A673 (cell line): Measurements from ENCODE around the gene MAL.

ENCODE experiments used
- EZH2 ChIP-seq: fragments of 200-600 bp; sonication (generic); IDR thresholded peaks from 2 replicates; pipeline ENCODE4 v1.6.1; 2017; ENCODE audit warnings: borderline replicate concordance, low read depth, mild to moderate bottlenecking, mixed read lengths, antibody characterized with exemption, low read length; ENCODE audit not compliant: poor library complexity, severe bottlenecking
- TF ChIP-seq, protein P1 (sequence below): fragments of 300-800, 200-600 bp; sonication (generic); conservative IDR thresholded peaks from 2 replicates; pipeline ENCODE4 v1.5.1; 2017; ENCODE audit warnings: low read depth, mild to moderate bottlenecking, antibody characterized with exemption, low read length, moderate library complexity, mixed read lengths

- TF ChIP-seq, protein P1, sequence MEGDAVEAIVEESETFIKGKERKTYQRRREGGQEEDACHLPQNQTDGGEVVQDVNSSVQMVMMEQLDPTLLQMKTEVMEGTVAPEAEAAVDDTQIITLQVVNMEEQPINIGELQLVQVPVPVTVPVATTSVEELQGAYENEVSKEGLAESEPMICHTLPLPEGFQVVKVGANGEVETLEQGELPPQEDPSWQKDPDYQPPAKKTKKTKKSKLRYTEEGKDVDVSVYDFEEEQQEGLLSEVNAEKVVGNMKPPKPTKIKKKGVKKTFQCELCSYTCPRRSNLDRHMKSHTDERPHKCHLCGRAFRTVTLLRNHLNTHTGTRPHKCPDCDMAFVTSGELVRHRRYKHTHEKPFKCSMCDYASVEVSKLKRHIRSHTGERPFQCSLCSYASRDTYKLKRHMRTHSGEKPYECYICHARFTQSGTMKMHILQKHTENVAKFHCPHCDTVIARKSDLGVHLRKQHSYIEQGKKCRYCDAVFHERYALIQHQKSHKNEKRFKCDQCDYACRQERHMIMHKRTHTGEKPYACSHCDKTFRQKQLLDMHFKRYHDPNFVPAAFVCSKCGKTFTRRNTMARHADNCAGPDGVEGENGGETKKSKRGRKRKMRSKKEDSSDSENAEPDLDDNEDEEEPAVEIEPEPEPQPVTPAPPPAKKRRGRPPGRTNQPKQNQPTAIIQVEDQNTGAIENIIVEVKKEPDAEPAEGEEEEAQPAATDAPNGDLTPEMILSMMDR: no peak
- TF ChIP-seq EZH2: no peak
Measured at GRCh38 chr2:95020275-95021022, 5.1 kb upstream of the MAL start.
